ENCODE data around the gene OSBPL7. TPM values are rescaled to one million over a fixed set of nuclear protein-coding genes. Genes with fewer than 3 reads are reported as not detected.

Gene OSBPL7
- total and polyA plus RNA-seq, 2 donors from 2014 or later: 5.3 to 21.2 TPM

GRCh38 chr17:47757386-47757785 is 64.2 kb downstream of the OSBPL7 start:
- intact Hi-C loops (cut with DNase I): no loop called here
- TF ChIP-seq, protein P1, sequence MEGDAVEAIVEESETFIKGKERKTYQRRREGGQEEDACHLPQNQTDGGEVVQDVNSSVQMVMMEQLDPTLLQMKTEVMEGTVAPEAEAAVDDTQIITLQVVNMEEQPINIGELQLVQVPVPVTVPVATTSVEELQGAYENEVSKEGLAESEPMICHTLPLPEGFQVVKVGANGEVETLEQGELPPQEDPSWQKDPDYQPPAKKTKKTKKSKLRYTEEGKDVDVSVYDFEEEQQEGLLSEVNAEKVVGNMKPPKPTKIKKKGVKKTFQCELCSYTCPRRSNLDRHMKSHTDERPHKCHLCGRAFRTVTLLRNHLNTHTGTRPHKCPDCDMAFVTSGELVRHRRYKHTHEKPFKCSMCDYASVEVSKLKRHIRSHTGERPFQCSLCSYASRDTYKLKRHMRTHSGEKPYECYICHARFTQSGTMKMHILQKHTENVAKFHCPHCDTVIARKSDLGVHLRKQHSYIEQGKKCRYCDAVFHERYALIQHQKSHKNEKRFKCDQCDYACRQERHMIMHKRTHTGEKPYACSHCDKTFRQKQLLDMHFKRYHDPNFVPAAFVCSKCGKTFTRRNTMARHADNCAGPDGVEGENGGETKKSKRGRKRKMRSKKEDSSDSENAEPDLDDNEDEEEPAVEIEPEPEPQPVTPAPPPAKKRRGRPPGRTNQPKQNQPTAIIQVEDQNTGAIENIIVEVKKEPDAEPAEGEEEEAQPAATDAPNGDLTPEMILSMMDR (IDR thresholded peaks at IDR 0.05; ENCODE audit: borderline replicate concordance, extremely low read depth, insufficient read depth): no peak
- Histone ChIP-seq H3K27me3 (ENCODE audit: control insufficient read depth, insufficient read depth, low read length) (no peaks in the 10 kb centered on the region), H3K4me3 (ENCODE audit: low read length in 3 of 3) (no peak overlapping the region), H3K9ac (ENCODE audit: low read length in 3 of 3) (no peak overlapping the region), H3K36me3 (ENCODE audit: control insufficient read depth in 2 of 3, insufficient read depth in 3 of 3, low read length in 3 of 3) (no peaks in the 10 kb centered on the region), H3K27ac (ENCODE audit: low read depth in 2 of 2, low read length in 2 of 2) (no peak overlapping the region), H3K9me3 (ENCODE audit: control insufficient read depth in 2 of 3, insufficient read depth in 1 of 3, low read length in 3 of 3) (peaks cover 0 to 15% (median 0%) of the 10 kb centered on the region in 3 donors), H3K4me1 (ENCODE audit: control insufficient read depth in 2 of 3, insufficient read depth in 2 of 3, low read depth in 1 of 3, low read length in 3 of 3) (no peaks in the 10 kb centered on the region)
- no peak for FAIRE-seq
- DNase-seq: no peak

Other genes with a start within 250 kb of the OSBPL7 start
- 220 TPM for gene KPNB1, start 171.9 kb downstream of the OSBPL7 start, total RNA-seq
- gene KPNB1, start 171.9 kb downstream of the OSBPL7 start, polyA plus RNA-seq (ENCODE audit: insufficient read depth, low read depth, low replicate concordance): 49.1 TPM
- gene TBKBP1, start 127.6 kb downstream of the OSBPL7 start, total RNA-seq: 10.1 TPM
- gene TBKBP1, start 127.6 kb downstream of the OSBPL7 start, polyA plus RNA-seq (ENCODE audit: insufficient read depth, low read depth, low replicate concordance): 11.2 TPM
- gene TBX21, start 88.6 kb downstream of the OSBPL7 start, total RNA-seq: 1.9 TPM
- 0.24 TPM for gene TBX21, start 88.6 kb downstream of the OSBPL7 start, polyA plus RNA-seq (ENCODE audit: insufficient read depth, low read depth, low replicate concordance)
- gene MRPL10, start 9.7 kb upstream of the OSBPL7 start, total RNA-seq: 38.3 TPM
- gene MRPL10, start 9.7 kb upstream of the OSBPL7 start, polyA plus RNA-seq (ENCODE audit: insufficient read depth, low read depth, low replicate concordance): 52.2 TPM
- gene LRRC46, start 9.9 kb upstream of the OSBPL7 start, total RNA-seq: 0.91 TPM
- 1.5 TPM for gene LRRC46, start 9.9 kb upstream of the OSBPL7 start, polyA plus RNA-seq (ENCODE audit: insufficient read depth, low read depth, low replicate concordance)
- gene SCRN2, start 19.5 kb upstream of the OSBPL7 start, total RNA-seq: 40.3 TPM
- gene SCRN2, start 19.5 kb upstream of the OSBPL7 start, polyA plus RNA-seq (ENCODE audit: insufficient read depth, low read depth, low replicate concordance): 172 TPM
- gene SP6, start 29.4 kb upstream of the OSBPL7 start, total RNA-seq: 2.0 TPM
- gene SP6, start 29.4 kb upstream of the OSBPL7 start, polyA plus RNA-seq (ENCODE audit: insufficient read depth, low read depth, low replicate concordance): 0.86 TPM
- gene SP2, start 74.4 kb upstream of the OSBPL7 start, total RNA-seq: 23.6 TPM
- gene SP2, start 74.4 kb upstream of the OSBPL7 start, polyA plus RNA-seq (ENCODE audit: insufficient read depth, low read depth, low replicate concordance): 9.0 TPM
- gene PNPO, start 119.8 kb upstream of the OSBPL7 start, total RNA-seq: 45.1 TPM
- 55.8 TPM for gene PNPO, start 119.8 kb upstream of the OSBPL7 start, polyA plus RNA-seq (ENCODE audit: insufficient read depth, low read depth, low replicate concordance)
- gene PRR15L, start 136.1 kb upstream of the OSBPL7 start, total RNA-seq: 105 TPM
- 64.5 TPM for gene PRR15L, start 136.1 kb upstream of the OSBPL7 start, polyA plus RNA-seq (ENCODE audit: insufficient read depth, low read depth, low replicate concordance)
- 208 TPM for gene CDK5RAP3, start 149.3 kb upstream of the OSBPL7 start, total RNA-seq
- 140 TPM for gene CDK5RAP3, start 149.3 kb upstream of the OSBPL7 start, polyA plus RNA-seq (ENCODE audit: insufficient read depth, low read depth, low replicate concordance)
- 24.9 TPM for gene COPZ2, start 216.0 kb upstream of the OSBPL7 start, total RNA-seq
- 38.2 TPM for gene COPZ2, start 216.0 kb upstream of the OSBPL7 start, polyA plus RNA-seq (ENCODE audit: insufficient read depth, low read depth, low replicate concordance)
- gene NFE2L1, start 226.6 kb upstream of the OSBPL7 start, total RNA-seq: 254 TPM
- gene NFE2L1, start 226.6 kb upstream of the OSBPL7 start, polyA plus RNA-seq (ENCODE audit: insufficient read depth, low read depth, low replicate concordance): 146 TPM

All from kidney (tissue), 14 donors.